T-helper 2 cell treated with Interferon-gamma antibody and Interleukin-4, amounts not matched to agents 100 ng/mL and 5 ng/mL, for 36 hours (primary cell): ENCODE data around the gene PRR7. TPM values are rescaled to one million over a fixed set of nuclear protein-coding genes. Genes with fewer than 3 reads are reported as not detected.
"Not testable (repeated sequence)": the region's sequence is repeated elsewhere in the genome, so short reads cannot be mapped to it uniquely, and the experiment has no call there.

Experiments used
- intact Hi-C: fragments of 100-400 bp; cut with micrococcal nuclease; formaldehyde crosslinking; loops from one replicate; pipeline ENCODE4 v1.15.1; 2023
- total RNA-seq: library from RNA; stranded (reverse); gene quantifications from 2 replicates; pipeline ENCODE4 v1.2.3, GENCODE V29; 2022

Gene PRR7
- total RNA-seq, 1 donor from 2014 or later = 6.0 TPM

DNA sequence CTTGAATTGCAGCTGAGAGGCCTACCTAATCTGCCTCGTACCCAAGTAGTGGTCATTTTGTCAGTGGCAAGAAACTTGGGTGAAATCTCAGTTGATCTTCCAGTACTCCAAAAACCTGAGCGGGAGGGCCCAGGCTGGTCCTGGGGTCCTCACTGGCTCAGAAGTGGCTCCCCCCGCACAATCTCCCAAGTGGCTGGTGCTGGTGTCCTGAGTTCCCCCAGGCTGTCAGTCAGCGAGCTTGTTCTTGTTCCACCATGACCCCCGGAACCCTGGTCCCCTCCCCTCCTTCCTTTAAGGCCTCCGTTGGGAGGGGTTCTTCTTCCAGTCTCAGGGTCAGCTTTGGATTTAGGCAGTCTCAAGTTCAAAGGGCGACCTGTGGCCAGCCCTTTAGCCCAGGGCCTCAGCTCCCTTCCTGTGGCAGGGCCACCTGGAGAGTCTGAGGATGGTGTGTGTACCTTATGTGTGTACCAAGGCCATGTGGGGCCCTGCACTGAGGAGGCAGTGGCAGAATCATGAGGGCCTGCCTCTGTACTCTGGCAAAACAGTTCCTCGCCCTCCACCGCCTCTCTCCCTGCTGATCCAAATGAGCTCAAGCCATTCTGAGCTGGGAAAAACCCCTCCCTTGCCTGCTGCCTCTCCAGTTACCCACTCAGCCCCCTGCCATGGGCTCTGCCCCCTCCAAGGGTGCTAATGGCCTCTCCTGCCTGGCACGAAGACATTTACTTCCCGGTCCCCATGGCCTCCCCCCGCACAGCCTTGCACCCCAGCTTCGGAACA, 31.3 kb downstream of the PRR7 start:
- intact Hi-C loops = no loop called here

DNA sequence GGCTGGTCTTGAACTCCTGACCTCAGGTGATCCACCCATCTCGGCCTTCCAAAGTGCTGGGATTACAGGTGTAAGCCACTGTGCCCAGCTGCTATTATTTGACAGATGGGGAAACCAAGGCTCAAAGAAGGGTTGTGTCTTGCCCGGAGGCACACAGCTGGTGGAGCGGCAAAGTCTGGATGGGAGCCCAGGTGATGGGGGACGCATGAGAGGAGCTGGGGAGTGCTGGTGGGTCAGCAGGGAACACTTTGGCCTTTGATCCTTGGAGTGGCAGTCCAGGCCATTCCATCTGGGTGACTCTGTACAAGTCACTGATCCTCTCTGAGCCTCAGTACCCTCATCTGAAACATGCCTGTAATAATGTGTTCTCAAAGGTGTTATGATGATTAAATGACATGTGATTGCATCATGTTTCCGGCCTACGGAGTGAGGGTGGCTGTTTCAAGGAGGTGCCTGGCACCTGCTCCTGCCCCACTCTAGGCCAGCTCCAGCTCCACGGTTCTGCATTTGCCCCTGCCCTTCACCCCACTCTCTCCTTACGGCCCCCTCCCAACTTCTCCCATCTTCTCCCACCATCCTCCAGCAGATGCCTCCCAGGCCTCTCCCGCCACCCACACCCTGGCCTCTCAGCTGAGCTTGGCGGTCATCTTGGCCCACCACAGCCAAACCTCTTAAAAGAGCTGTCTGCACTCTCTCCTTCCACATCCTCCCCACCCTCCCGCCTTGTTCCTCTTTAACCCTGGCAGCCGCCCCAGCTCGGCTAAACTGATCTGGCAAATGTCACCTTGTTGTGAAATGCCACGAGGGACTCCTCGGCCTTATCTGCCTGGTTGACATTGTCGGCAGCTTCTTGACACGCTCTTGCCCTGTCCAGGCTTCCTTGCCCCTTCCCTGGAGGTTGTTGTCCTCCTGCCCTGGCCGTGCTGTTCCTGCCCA, 32.4 kb downstream of the PRR7 start:
- intact Hi-C loops = loop anchor here (1.0 kb wide), 1 partner anchor 18 kb away; the partner anchor contains the start of gene PDLIM7

DNA sequence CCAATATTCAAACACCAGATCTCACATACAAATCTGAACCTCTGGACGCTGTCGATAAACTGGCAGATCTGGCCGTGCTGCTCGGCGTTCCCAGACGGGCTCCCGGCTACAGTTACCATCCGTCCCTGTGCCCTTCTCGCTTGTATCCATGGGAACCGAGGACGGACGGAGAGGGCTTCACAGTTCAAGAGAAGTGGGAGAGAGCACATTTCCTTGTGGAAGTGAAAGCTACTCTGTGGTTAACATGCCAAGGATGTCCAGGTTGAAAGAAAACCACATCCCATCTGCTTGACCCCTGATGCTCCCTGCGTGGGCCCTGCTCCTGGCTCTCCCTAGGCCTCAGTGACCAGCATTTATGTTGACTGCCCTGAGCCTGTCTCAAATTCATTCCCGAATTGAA, 33.2 kb downstream of the PRR7 start:
- intact Hi-C loops = loop anchor here (1.0 kb wide), 1 partner anchor 18 kb away; the partner anchor contains the start of gene PDLIM7

DNA sequence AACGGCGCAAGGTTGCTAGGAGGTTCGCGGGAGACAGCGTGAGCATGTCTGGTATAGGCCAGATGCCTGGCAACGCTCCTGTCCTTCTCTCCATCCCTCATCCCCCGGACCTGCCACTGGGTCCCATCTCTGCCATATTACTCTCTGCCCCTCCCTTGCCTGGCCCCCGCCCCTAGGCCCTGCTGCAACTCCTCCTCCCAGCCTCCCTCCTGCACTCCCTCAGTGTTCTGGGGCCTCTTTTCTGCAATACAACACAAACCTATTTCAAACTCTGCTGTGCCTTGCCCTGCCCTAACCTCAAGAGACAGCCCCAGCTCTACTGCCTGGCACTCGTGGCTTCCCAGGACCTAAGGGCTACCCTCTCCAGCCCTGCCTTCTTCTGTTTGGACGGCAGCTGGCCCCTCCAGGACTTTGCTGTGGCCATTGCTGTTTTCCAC, 35.8 kb downstream of the PRR7 start:
- intact Hi-C loops = no loop called here

DNA sequence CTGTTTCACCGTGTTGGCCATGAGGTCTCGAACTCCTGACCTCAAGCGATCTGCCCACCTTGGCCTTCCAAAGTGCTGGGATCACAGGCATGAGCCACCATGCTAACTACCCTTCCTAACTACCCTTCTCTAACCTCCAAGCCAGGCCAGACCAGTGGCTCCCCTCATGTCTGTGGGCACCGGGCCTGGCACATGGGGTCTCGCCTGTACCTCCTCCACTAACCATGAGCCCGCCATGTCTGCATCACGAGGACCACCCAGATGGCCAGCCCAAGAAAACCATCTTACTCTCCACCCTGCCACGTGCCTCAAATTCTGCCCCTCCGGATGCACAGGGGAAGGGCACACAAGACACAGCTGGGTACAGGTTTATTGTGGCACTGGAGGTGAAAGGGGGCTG, 36.4 kb downstream of the PRR7 start:
- intact Hi-C loops = no loop called here

DNA sequence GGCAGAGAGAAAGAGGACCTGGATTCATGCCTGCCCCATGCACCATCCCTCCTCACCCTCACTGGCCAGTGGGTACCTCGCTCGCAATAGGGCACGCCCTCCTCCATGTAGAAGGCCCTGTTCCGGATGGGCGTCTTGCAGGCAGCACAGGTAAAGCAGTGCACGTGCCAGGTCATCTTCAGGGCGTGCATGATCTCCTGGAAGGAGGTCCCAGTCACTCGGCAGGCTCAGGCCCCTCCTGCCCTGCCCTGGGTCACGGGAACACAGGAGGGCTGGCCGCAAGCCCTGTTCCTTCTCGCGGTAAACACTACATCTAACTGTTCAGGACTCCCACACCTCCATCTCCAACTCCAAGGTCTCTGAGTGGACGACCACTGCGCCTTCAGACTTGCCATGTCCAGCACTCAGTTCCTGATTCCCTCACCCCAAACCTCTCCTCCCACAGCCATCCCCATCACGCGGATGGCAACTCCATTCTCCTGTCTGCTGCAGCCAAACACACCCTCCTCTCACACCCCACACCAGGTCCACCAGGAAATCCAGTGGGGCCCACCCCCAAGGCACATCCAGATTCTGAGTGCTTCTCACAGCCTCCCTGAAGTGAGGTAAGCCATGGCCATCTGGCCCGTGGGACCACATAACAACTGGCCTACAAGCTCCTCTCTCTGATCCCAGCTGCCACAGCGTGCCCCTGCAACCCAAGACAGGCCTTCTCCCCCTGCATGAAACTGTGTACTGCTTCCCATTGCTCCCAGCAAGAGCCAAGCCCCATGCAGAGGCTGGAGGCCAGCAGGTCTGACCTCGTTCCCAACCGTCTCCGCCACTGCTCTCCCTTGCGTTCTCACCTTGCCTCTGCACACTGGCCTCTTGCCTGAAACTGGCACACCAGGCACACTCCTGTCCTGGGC, 37.6 kb downstream of the PRR7 start:
- intact Hi-C loops = no loop called here

DNA sequence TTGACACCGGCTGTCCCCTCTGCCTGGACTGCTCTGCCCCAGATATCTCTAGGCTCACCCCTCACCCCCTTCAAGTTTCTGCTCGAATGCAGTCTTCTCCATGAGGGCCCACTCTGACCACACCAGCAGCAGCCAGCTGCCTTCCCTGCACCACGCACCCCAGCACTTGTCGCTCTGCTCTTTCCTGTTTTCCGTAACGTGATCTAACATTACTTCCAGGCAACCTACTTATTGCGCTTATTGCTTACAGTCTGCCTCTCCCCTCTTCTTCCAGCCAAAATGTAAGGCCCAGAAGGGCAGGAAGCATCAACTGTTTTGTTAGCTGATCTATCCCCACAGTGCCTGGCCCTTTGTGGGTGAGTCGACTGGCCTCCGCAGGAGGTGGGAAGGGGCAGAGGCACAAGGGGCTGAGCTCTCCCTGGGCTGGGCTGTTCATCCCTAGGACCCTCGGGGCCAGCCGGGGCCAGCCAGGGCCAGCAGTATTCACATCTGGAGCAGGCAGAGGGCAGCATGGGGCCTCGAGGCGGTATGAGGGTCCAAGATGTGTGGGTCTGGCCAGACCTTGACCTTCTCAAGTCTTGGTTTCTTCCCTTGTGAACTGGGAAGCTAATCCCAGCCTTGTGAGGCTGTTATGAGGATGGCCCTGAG, 38.4 kb downstream of the PRR7 start:
- intact Hi-C loops = no loop called here

DNA sequence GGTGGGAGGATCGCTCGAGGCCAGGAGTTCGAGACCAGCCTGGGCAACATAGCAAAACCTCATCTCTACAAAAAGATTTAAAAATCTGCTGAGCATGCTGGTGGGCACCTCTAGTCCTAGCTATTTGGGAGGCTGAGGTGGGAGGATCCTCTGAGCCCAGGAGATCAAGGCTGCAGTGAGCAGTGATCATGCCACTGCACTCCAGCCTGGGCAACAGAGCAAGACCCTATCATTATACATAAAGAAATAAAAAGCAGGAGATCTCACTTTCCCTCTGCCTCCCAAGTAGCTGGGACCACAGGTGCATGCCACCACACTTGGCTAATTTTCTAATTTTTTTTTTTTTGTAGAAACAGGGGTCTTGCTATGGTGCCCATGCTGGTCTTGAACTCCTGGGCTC, 39.1 kb downstream of the PRR7 start:
- intact Hi-C loops = not testable (repeated sequence)

DNA sequence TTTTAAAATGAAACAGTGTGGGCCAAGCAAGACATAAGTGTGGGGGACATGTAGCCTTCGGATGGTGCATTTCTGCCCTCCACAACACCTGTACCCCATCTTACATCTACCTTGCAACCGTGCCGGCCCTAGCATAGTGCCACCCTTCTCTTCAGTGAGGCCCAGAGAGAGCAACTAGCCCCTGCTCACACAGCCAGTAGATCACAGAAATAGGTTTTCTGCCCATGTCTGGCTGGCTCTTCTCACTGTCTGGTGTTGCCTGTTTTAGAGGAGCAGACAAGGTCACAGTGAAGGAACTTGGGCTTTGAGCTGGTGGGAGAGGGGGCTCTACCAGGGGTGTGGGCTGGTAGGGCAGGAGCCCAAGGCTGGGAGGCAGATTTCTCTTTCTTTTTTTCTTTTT, 39.6 kb downstream of the PRR7 start:
- intact Hi-C loops = no loop called here

DNA sequence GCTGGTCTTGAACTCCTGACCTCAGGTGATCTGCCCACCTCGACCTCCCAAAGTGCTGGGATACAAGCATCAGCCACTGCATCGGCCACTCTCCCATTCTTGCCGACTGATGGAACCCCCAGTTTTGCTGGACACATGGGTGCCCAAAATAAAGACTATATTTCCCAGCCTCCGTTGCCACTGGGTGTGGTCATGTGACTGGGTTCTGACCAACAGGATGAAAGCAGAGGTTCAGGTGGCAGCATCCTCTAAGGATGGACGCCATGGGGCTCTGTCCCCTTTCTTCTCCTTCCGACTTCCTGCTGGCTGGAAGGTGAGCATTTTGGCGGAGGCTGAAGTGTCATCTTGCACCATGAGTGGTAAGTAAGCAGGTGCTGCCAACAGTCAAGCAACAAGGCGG, 40.5 kb downstream of the PRR7 start:
- intact Hi-C loops = no loop called here

DNA sequence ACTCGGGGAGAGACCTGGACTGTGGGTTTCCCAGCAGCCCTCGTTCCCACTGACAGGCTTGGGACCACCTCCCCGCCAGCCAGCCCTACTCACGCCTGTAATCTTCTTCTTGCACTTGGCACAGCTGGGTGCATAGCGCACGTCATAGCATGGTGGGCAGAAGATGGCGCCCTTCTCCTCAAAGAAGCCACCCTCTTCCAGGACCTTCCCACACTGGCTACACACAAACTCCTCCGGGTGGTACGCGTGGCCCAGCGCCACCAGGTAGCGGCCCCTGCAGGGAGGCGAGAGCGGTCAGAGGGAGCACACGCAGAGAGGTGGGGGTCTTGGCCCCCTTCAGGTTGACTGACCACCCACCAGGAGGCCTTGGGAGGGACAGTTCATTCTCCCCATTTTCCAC, 41.4 kb downstream of the PRR7 start:
- intact Hi-C loops = no loop called here

DNA sequence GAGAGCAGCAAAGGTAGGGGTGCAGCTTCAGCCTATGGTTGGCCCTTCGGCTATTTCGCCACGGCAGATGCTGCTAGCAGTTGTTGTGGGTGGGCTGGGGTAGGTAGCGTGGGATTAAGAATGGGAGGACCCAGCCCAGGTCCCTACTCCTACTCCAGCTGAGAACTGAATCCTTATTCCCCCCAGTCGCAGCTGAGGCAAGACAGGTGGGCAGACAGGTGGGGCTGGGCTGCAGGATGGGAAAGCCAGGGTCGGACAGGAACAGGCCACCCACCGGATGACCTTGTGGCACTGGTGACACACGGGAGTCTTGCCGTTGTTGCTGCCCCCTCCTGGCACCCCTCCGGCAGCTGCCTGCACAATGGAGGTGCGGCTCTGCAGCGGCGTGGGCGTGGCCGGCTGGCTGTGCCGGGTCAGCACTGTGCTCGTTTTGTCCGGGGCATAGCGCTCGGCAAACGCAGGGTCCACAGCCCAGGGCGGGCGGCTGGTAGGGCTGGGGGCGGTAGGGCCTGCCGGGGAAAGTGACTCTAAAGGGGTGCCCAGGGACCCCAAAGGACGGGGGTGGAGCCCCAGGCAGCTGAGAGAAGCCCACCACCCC, 42.6 kb downstream of the PRR7 start:
- intact Hi-C loops = no loop called here

DNA sequence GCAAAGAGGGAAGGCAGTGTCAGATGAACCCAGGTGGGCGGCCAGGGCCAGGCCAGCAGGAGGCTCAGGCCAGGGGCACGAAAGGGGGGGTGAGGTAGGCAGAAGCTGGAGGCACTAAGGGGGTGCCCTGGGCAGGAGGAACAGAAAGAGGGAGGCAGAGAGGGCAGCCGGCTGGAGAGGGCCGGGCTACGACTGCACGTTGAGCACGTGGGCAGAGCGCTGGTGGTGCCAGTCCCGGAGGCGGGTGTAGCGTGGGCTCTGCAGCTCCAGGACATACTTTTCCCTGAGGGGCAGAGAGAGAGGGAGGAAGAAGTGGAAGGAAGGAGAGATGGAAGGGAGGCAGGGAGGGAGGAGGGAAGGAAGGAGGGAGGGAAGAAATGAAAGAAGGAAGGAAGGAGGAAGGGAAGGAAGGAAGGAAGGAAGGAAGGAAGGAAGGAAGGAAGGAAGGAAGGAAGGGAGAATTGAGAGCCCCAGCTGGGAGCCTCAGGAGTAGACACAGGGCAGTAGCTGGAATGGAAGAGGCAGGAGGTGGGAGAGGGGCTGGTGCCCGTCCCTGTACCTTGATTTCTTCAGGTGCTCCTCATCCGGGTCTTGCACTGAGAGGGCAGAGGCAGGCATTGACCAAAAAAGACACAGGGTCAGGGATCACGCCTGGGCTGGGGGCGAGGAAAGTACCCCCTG, 43.8 kb downstream of the PRR7 start:
- intact Hi-C loops = no loop called here

DNA sequence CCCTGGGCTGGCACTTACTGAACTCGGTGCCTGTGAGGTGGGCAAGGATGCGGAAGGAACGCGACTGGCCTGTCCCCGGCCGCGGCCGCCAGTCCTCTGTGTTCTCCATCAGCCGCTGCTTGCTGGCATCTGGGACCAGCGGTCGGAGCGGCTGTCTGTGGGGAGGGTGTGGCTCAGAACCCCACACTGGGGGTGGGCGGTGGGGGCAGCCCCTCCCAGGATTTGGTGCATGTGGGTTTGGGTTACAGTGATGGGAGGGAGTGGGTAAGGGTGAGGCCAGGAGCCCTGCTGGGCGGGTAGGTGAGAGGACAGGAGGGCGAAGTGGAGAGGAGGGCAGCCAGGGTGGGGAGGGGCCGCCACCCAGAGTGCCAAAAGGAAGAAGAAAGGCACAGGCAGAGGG, 44.4 kb downstream of the PRR7 start:
- intact Hi-C loops = no loop called here

DNA sequence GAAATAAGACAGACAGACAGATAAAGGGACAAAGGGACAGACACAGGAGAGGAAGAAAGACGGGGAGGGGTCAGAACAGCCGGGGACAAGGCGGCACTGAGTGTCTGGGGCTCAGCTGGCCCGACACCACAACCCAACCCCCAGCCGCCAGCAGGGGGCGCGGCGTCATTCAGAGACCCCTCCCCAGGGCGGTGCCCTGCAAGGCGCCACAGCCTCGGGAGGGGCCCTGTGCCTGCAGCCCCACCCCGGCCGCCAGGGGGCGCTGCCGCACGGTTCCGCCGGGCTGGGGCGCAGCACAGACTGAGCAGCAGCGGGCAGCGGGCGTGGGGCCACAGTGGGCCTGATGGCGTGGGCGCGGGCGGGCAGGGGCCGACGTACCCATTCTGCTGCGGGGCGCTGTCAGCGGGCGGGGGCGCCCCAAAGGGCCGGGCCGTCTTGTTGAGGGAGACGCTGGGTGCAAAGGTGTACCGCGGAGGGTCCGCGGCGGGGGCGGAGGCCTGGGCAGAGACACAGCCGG, 44.9 kb downstream of the PRR7 start:
- intact Hi-C loops = no loop called here

DNA sequence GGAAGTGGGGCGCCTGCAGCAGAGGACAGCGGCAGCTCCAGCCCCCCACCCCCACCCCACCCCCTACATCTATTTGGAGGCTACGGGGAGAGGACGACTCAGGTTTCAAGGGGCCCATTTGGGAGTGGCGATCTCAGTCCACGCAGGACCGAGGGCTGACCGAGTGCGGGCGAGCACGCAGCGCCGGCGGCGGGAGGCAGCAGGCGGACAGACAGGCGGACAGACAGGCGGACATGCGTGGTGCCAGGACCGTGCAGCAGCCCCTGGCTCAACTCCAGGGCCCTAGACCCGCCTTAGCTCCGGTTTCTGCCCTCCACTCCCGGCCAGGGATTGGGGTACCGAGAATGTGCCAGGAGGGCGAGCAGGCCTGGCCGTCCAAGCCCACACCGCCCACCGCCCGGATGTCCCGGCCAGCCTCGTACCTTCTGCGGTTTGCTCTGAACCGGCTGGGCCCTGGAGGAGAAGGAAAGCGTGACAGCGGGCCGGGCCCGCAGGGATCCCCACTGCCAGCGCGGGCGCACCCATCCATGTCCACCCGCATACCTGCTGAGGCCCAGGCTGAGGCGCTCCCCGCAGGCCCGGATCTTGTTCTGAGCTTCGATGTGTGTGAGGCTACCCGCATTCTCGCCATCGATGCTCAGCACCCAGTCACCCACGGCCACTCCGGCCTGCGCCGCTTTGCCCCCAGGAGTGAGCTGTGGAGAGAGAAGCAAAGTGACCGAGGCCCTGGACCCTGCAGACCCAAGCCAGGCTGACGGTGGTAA, 45.6 kb downstream of the PRR7 start:
- intact Hi-C loops = no loop called here

DNA sequence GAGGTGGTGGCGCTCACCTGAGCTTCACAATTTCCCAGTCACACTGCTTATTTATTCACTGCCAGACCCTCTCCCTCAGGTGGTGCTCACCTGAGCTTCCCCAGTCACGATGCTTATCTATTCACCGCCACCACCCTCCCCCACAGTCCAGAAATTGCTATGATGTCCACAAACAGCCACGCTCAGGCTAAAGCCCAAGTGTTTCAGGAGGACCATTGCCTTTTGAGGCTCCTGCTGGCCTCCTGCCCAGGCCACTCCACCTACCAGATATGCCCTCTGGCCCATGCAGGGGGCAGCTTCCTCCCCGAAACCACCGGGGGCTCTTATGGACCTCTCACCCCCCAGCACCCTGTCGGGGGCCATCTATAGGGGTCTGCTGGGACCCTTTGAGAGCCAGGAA, 46.2 kb downstream of the PRR7 start:
- intact Hi-C loops = no loop called here

DNA sequence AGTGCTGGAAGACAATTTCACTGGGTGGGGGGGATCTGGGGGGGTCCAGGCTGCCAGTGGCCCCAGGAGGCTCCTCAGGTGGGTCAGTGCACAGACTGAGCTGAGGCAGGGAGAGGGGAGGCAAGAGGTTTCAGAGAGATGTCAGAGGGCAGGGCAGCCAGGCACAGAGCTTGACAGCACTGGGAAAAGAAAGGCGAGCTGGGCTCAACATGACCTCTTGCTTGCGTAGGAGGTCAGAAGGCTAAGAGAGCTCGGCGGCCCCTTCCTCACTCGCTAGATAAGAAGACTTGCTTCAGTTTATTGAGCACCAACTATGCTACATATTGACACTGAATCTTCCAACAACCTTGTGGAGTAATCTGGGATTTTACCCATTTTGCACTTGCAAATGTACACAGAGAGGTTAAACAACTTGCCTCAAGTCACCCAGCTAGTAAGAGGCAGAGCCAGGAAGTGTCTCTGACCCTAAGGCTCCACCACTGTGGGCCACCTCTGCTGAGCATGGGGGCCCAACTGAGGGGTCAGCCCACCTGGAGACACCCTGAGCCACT, 47.3 kb downstream of the PRR7 start:
- intact Hi-C loops = no loop called here
